Thoracic aorta (tissue), 2 donors: ENCODE measurements around the gene ARMC10. TPM values are rescaled to one million over a fixed set of nuclear protein-coding genes. Genes with fewer than 3 reads are reported as not detected.

Experiments
- ATAC-seq: fragments of 150-250 bp; one replicate; pipeline ENCODE4 v1.8.0; 2017; ENCODE audit warnings: low read depth; ENCODE audit not compliant: insufficient number of reproducible peaks, low FRiP score
- DNase-seq: peaks from one replicate; pipeline ENCODE4 v3.0.0-alpha.2; 2020; ENCODE audit warnings: low spot score
- H3K27ac ChIP-seq, 2 donors: fragments of 200-600 bp; sonication (generic); 1 replicate in 1 of 2; 2 replicates in 1 of 2; pipeline ENCODE4 v1.5.1; 2016; ENCODE audit warnings: mild to moderate bottlenecking in 2 of 2, moderate library complexity in 2 of 2
- H3K27me3 ChIP-seq: fragments of 200-600 bp; sonication (generic); replicated peaks from 2 replicates; pipeline ENCODE4 v1.6.0; 2016; ENCODE audit warnings: mild to moderate bottlenecking; ENCODE audit not compliant: insufficient read depth
- H3K36me3 ChIP-seq: fragments of 200-600 bp; sonication (generic); one replicate; pipeline ENCODE4 v1.5.1; 2016
- H3K4me1 ChIP-seq, 2 donors: fragments of 200-600 bp; sonication (generic); 1 replicate in 1 of 2; 2 replicates in 1 of 2; pipeline versions ENCODE4 v1.5.1 to v1.6.0; 2016; ENCODE audit warnings: low read depth in 2 of 2, mild to moderate bottlenecking in 1 of 2; ENCODE audit not compliant: control insufficient read depth in 1 of 2
- H3K4me3 ChIP-seq: fragments of 200-600 bp; sonication (generic); 2 replicates; pipeline ENCODE4 v1.5.1; 2016; ENCODE audit warnings: mild to moderate bottlenecking
- H3K9me3 ChIP-seq: fragments of 200-600 bp; sonication (generic); 2 replicates; pipeline ENCODE4 v1.5.1; 2016
- total RNA-seq, 2 donors: library from RNA; depleted of rRNA; stranded (reverse); fragments of >200 nt; gene quantifications; one replicate each; pipeline versions ENCODE4 v1.1.0 to v1.2.3, GENCODE V29; 2016
- TF ChIP-seq, protein P1 (sequence below): fragments of 200-600 bp; sonication (generic); IDR thresholded peaks from one replicate; pipeline ENCODE4 v1.5.1; 2019; ENCODE audit warnings: antibody characterized with exemption

The ARMC10 gene
- total RNA-seq, 2 donors from 2014 or later = 46.7 to 49.4 TPM

- H3K27me3 ChIP-seq = no peaks in the 10 kb centered on the region
- H3K9me3 ChIP-seq = no peaks in the 10 kb centered on the region
- H3K4me1 ChIP-seq = peaks cover 9 to 32% of the 10 kb centered on the region in 2 donors
- DNase-seq (no peak), ATAC-seq (no peak)
- no peak overlapping the region for H3K4me3 ChIP-seq
- no peak overlapping the region for H3K27ac ChIP-seq
- TF ChIP-seq, protein P1, sequence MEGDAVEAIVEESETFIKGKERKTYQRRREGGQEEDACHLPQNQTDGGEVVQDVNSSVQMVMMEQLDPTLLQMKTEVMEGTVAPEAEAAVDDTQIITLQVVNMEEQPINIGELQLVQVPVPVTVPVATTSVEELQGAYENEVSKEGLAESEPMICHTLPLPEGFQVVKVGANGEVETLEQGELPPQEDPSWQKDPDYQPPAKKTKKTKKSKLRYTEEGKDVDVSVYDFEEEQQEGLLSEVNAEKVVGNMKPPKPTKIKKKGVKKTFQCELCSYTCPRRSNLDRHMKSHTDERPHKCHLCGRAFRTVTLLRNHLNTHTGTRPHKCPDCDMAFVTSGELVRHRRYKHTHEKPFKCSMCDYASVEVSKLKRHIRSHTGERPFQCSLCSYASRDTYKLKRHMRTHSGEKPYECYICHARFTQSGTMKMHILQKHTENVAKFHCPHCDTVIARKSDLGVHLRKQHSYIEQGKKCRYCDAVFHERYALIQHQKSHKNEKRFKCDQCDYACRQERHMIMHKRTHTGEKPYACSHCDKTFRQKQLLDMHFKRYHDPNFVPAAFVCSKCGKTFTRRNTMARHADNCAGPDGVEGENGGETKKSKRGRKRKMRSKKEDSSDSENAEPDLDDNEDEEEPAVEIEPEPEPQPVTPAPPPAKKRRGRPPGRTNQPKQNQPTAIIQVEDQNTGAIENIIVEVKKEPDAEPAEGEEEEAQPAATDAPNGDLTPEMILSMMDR = no peak
- no peaks in the 10 kb centered on the region for H3K36me3 ChIP-seq
Measured at GRCh38 chr7:103117465-103117864, 42.5 kb downstream of the ARMC10 start.

GRCh38 chr7:103119791-103120291, 44.9 kb downstream of the ARMC10 start:
- Histone ChIP-seq H3K27ac (peak overlapping the region; percentile 42 to 82), H3K36me3 (no peaks in the 10 kb centered on the region), H3K4me1 (peaks cover 9 to 22% of the 10 kb centered on the region in 2 donors), H3K9me3 (no peaks in the 10 kb centered on the region), H3K4me3 (no peak overlapping the region), H3K27me3 (no peaks in the 10 kb centered on the region)
- ATAC-seq = no peak
- DNase-seq = no peak
- TF ChIP-seq, protein P1 = no peak

DNA sequence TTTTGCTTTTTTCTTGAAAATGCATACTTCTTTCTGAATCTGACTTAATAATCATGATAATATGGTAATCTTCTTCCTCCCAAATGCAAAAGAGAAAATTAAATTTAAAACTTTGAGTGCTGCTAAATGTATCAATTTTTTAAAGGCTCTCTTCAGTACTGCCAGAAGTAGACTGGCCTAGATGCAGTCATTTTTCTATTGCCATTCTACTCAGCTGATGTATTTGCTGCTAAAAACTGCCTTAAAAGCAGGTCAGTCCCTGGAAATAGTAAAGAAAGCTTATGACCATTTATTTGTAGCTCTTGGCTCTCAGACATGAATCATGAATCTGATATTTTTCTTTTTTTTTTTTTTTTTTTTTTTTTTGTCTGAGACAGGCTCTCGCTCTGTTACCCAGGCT, 45.4 kb downstream of the ARMC10 start:
- peak overlapping the region; percentile 42 to 82 for H3K27ac ChIP-seq
- TF ChIP-seq, protein P1 = no peak
- peaks cover 9 to 22% of the 10 kb centered on the region in 2 donors for H3K4me1 ChIP-seq
- no peak for ATAC-seq
- H3K27me3 ChIP-seq = no peaks in the 10 kb centered on the region
- no peak for DNase-seq
- H3K4me3 ChIP-seq = no peak overlapping the region
- H3K36me3 ChIP-seq = no peaks in the 10 kb centered on the region
- no peaks in the 10 kb centered on the region for H3K9me3 ChIP-seq

GRCh38 chr7:103121641-103122040, 46.7 kb downstream of the ARMC10 start:
- Histone ChIP-seq H3K4me3 (no peak overlapping the region), H3K27ac (peak overlapping the region; percentile 15 to 41), H3K9me3 (no peaks in the 10 kb centered on the region), H3K27me3 (no peaks in the 10 kb centered on the region), H3K4me1 (peaks cover 9 to 22% of the 10 kb centered on the region in 2 donors), H3K36me3 (no peaks in the 10 kb centered on the region)
- ATAC-seq (no peak), DNase-seq (no peak)
- TF ChIP-seq, protein P1 = no peak

DNA sequence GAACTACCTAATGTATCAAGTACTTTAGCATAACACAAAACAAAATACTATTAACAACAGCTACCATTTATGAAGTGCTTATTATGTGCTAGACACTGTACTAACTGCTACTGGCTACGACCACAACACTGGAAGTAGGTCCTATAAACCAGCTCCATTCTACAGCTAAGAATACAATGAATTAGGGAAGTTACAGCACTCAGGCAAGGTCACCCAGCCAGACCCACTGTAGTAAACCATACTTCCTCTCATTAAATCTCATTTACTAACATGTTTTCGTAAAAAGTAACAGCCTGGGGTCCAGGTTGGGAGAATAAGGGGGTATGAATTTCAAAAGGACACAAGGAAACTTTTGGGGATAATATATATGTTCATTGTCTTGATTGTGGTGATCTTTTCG, 48.6 kb downstream of the ARMC10 start:
- no peak for DNase-seq
- Histone ChIP-seq H3K4me1 (peaks cover 9 to 32% of the 10 kb centered on the region in 2 donors), H3K36me3 (no peaks in the 10 kb centered on the region), H3K9me3 (no peaks in the 10 kb centered on the region), H3K27ac (no peak overlapping the region), H3K4me3 (no peak overlapping the region), H3K27me3 (no peaks in the 10 kb centered on the region)
- ATAC-seq = no peak
- TF ChIP-seq, protein P1 = no peak
